Ureter (tissue), 1 donor: Measurements from ENCODE around the gene MYH3. TPM values are rescaled to one million over a fixed set of nuclear protein-coding genes. Genes with fewer than 3 reads are reported as not detected.

Source experiments
- DNase-seq: peaks from one replicate; pipeline ENCODE4 v3.0.0-alpha.2; 2020; ENCODE audit warnings: low spot score
- total RNA-seq: library from RNA; stranded (reverse); gene quantifications from one replicate; pipeline ENCODE4 v1.2.4, GENCODE V29; 2023
- donor health status: DM: yes; HTN: yes; CAD: no.

The MYH3 gene
- total RNA-seq, 1 donor from 2014 or later: 6.2 TPM

GRCh38 chr17:10614536-10615155 is 42.5 kb downstream of the MYH3 start:
- DNase-seq: no peak

GRCh38 chr17:10613775-10614513 is 43.2 kb downstream of the MYH3 start:
- DNase-seq: no peak

DNA sequence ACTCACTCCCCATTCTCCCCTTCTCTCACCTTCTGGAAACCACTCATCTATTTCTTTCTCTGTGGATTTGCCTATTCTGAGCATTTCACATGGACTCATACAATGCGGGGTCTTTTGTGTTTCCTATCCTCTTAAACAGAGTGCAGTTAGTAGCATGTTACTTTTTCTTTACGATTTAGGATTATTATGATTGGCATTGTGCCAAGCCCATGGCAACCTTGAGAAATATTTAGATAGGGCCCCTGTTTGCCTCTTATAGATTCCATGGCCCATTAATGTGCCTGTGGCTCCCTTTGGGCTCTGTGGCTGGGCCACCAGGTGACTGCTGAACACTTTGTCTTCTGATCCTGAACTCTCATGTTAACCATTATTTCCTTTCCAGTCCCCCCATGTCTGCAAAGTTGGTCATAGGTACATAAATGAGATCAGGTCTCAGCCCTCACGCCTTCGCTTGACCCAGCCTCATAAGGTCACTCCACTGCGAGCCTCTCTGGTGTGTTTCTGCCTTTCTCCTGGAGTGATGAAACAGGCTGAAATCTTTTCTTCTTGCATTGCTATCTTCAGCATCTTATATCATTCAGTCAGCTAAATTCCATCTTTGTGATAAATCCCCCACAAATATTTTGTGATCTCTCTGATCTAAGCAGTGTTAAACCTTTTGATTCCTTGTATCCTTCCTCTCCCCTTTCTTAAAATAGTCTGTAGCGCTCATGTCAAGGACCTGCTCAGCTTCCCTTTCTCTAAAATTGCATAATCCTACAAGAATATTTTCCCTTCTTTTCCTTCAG is 44.0 kb downstream of the MYH3 start:
- DNase-seq: no peak

DNA sequence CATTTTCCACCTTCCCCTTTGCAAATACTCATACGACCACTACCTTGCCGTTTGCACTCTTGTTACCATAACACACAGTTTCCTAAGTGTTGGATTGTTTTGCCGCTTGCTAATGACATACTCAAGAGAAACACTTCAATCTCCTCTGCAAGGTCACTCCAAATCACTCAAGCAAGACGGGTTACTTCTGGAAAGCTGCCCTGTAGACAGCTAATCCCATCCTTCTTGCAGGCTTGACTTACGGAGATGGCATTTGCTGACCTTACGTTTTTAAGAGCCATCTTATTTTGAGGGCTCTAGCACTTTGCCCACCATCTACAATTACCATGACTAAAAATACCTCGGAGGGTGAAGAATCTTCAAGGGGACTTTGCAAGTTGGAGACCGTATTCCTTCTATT is 46.2 kb downstream of the MYH3 start:
- DNase-seq: no peak

- no peak for DNase-seq
Observed at GRCh38 chr17:10608244-10608643, 48.9 kb downstream of the MYH3 start.

GRCh38 chr17:10606110-10606509 is 51.0 kb downstream of the MYH3 start:
- DNase-seq: no peak

DNA sequence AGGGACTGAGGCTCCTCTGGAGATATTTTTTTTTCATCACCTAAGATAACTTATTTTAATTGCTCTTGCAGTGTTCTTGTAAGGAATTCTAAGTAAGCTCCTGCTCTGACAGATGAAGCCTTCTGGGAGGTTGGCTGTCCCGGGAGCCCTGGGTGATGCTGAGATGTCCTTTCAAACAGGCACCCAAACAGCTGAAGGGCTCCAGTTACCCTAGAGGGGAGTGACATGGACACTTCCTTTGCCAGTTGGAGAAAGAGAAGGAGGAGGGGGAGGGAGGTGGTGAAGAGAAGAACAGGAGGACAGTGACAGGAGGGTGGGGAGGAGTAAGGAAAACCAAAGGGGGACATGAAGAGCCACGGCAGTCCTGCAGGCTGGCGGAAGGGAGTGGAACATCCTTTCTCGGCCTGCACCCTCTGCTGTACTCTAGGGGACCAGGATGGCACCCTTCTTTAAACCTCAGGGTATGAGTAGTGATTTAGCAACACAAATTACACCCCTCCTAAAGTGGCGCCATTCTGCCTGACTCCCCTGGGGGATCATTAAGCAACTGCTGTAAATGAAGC is 51.8 kb downstream of the MYH3 start:
- no peak for DNase-seq

DNA sequence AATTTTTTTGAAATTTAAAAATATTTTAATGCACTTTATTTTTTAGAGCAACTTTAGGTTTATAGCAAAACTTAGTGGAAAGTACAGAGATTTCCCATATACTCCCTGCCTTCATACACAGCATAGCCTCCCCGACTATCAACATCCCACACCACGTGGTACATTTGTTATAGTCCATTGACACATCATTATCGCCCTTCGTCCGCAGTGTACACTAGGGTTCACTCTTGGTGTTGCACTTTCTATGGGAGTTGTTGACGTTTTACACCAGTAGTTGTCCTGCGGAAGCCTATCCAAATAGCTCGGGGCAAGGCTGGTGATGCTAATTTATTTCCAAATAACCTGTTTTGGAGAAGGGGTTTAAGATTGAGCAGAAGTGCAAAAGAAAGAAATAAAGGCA is 52.6 kb downstream of the MYH3 start:
- DNase-seq: no peak

DNA sequence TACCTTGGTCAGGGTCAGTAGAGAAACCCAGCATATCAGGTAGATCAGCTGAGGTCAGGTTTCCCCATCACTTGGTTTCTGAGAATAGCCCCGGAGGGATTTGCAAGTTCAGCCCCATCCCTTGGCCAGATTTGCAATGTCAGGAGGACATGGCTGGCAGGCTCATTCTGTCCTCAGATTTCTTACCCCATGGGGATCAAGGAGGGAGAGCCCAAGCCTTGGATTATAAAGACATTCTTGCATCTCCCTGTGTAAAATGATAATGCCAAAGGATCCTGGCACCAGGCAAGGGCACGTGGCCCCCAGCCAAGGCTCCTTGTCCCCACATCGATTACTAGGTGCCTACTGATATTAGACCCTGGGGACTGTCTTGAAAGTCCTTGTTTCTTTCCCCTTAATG is 53.2 kb downstream of the MYH3 start:
- DNase-seq: no peak

- DNase-seq: no peak
Observed at GRCh38 chr17:10600571-10600970, 56.5 kb downstream of the MYH3 start.

DNA sequence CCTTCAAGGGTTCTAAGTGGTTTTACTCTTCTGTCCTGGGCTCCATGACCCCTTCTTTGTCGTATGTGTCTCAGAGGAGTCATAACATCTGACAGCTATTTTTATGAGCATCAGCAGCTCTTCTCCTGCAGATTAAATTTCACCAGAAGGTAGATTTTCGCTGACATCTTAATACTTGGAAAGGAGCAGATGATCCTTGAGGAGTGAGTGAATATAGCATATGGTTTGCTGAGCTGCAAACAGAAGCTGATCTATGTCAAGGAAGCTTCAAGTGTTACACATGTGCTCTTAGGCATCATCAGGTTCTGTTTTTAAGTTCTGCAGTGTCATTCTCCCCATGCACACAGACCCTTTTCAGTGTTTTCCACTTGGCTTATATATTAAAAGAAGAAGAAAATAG is 58.5 kb downstream of the MYH3 start:
- no peak for DNase-seq

DNA sequence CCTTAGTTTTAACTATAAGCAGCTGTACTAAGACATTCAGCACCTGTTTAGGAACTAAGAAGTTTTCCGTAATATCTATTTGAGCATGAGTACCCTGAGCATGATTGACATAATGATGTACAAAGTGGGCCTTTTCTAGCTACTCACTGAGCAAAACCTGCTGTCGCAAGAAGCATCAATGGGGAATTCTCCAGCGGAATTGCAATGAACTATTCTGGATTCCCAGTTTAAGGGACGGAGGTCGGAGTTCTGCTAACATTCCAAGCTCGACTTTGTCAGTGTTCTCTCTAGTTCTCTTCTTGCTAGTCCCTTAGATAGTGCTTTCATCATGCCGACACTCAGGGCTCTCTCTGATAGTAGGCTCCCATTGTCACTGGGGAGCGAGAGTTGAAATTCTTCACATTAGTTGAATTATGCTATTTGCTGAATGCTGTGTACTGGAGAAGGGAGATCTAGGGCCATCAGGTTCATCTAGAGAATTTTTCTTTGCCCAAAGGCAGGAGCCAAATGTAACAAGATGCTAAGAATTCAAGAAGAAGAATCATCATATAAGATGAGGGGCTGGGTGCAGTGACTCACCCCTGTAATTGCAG is 67.5 kb downstream of the MYH3 start:
- no peak for DNase-seq

DNA sequence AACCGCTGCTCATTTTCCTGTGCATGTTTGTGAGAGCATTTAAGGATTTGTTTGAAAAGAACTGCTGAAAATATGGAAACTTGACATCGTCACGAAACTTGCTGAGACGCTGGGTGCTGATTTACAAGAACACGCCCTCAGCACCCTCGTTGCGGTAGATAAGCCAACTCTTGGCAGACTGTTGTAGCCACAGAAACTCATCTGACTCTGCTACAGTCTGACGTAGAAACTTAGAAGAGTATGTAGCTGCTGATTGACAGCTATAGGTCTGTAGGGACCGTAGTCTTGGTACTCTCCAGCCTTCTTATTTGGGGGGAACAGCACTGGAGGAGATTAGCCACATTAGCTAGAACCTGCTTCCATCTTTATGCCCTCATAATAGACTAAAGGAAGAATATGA is 71.6 kb downstream of the MYH3 start:
- no peak for DNase-seq

DNA sequence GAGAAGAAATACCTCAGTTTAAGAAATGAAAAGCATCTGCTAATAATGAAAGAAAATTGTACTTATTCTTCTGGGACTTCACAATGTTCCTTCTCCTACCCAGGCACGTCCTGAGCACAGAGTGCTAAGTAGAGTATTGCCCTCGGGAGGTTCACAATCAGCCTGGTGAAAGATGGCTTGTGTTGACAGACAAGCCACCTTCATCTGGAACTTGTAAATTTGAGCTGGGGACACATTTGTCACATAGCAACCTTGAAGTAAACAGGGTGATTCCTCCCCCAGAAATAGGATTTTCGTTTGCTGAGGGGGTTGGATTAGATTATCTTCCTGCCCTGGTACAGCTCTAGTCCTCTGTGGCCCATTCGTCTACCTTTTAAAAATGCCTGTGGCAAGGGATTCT is 73.3 kb downstream of the MYH3 start:
- no peak for DNase-seq

GRCh38 chr17:10579270-10579669 is 77.8 kb downstream of the MYH3 start:
- DNase-seq: no peak

Other genes starting within 250 kb of the MYH3 start
- not detected for gene MYH8, start 235.4 kb downstream of the MYH3 start, total RNA-seq
- gene MYH4, start 187.8 kb downstream of the MYH3 start, total RNA-seq: not detected
- 0.05 TPM for gene MYH1, start 138.8 kb downstream of the MYH3 start, total RNA-seq
- gene MYH2, start 107.7 kb downstream of the MYH3 start, total RNA-seq: 0.78 TPM
- 35.9 TPM for gene SCO1, start 40.2 kb upstream of the MYH3 start, total RNA-seq
- 12.8 TPM for gene ADPRM, start 40.3 kb upstream of the MYH3 start, total RNA-seq
- gene TMEM220, start 72.7 kb upstream of the MYH3 start, total RNA-seq: 17.6 TPM
- 12.4 TPM for gene TMEM238L, start 146.8 kb upstream of the MYH3 start, total RNA-seq
- gene PIRT, start 180.8 kb upstream of the MYH3 start, total RNA-seq: not detected